Glutamatergic neuron (in vitro differentiated cells): ENCODE data around the gene KLHL8. TPM values are rescaled to one million over a fixed set of nuclear protein-coding genes. Genes with fewer than 3 reads are reported as not detected.

Experiments
- DNase-seq: peaks from one replicate; pipeline ENCODE4 v3.0.0; 2022
- H3K27ac Mint-ChIP-seq: one replicate; pipeline ENCODE4 v1.8.0; 2020; ENCODE audit warnings: mild to moderate bottlenecking, mixed read lengths, inconsistent platforms; ENCODE audit not compliant: unreplicated experiment
- H3K27me3 Mint-ChIP-seq: one replicate; pipeline ENCODE4 v1.8.0; 2020; ENCODE audit warnings: mild to moderate bottlenecking, moderate library complexity, mixed read lengths, inconsistent platforms; ENCODE audit not compliant: unreplicated experiment
- H3K36me3 Mint-ChIP-seq: one replicate; pipeline ENCODE4 v1.8.0; 2020; ENCODE audit warnings: mild to moderate bottlenecking, mixed read lengths, inconsistent platforms; ENCODE audit not compliant: unreplicated experiment
- H3K4me1 Mint-ChIP-seq: one replicate; pipeline ENCODE4 v1.8.0; 2020; ENCODE audit warnings: mild to moderate bottlenecking, low read depth, mixed read lengths, inconsistent platforms; ENCODE audit not compliant: unreplicated experiment
- H3K4me3 Mint-ChIP-seq: one replicate; pipeline ENCODE4 v1.8.0; 2020; ENCODE audit warnings: mild to moderate bottlenecking, mixed read lengths, inconsistent platforms; ENCODE audit not compliant: unreplicated experiment
- H3K9me3 Mint-ChIP-seq: one replicate; pipeline ENCODE4 v1.8.0; 2020; ENCODE audit warnings: mild to moderate bottlenecking, moderate library complexity, mixed read lengths, inconsistent platforms; ENCODE audit not compliant: unreplicated experiment
- CTCF ChIP-seq: fragments of 200-600 bp; sonication (generic); IDR thresholded peaks from one replicate; pipeline ENCODE4 v1.5.0; 2021; ENCODE audit not compliant: partially characterized antibody, unreplicated experiment
- total RNA-seq: library from RNA; stranded (reverse); fragmentation: NEBNext Ultra II Directional; extraction: Animal tissue kit (Norgen Biotek cat#: 25700); gene quantifications from one replicate; pipeline ENCODE4 v1.2.1, GENCODE V29; 2021; ENCODE audit not compliant: unreplicated experiment

The KLHL8 gene
- total RNA-seq, 1 donor from 2014 or later, result 16.6 TPM

- peak overlapping the region; percentile 58 for H3K4me3 Mint-ChIP-seq
- H3K9me3 Mint-ChIP-seq, result peaks cover 2% of the 10 kb centered on the region
- H3K27ac Mint-ChIP-seq, result peak overlapping the region; percentile 5
- TF ChIP-seq CTCF, result no peak
- no peak for DNase-seq
- peaks cover 28% of the 10 kb centered on the region for H3K4me1 Mint-ChIP-seq
- H3K36me3 Mint-ChIP-seq, result no peaks in the 10 kb centered on the region
- no peaks in the 10 kb centered on the region for H3K27me3 Mint-ChIP-seq
Observed at GRCh38 chr4:87120411-87121162, 99.8 kb downstream of the KLHL8 start.

GRCh38 chr4:87120010-87120409 lies 100.4 kb downstream of the KLHL8 start:
- Mint-ChIP-seq H3K4me3 (peak overlapping the region; percentile 58), H3K36me3 (no peaks in the 10 kb centered on the region), H3K9me3 (peaks cover 2% of the 10 kb centered on the region), H3K4me1 (peaks cover 28% of the 10 kb centered on the region), H3K27me3 (no peaks in the 10 kb centered on the region), H3K27ac (no peak overlapping the region)
- DNase-seq, result no peak
- no peak for TF ChIP-seq CTCF

GRCh38 chr4:87118826-87119225 lies 101.6 kb downstream of the KLHL8 start:
- Mint-ChIP-seq H3K27ac (no peak overlapping the region), H3K9me3 (peaks cover 2% of the 10 kb centered on the region), H3K4me1 (peaks cover 28% of the 10 kb centered on the region), H3K36me3 (no peaks in the 10 kb centered on the region), H3K4me3 (no peak overlapping the region), H3K27me3 (peaks cover 2% of the 10 kb centered on the region)
- no peak for TF ChIP-seq CTCF
- DNase-seq, result no peak

- no peak overlapping the region for H3K4me3 Mint-ChIP-seq
- no peak for TF ChIP-seq CTCF
- no peak overlapping the region for H3K27ac Mint-ChIP-seq
- peaks cover 26% of the 10 kb centered on the region for H3K4me1 Mint-ChIP-seq
- no peaks in the 10 kb centered on the region for H3K36me3 Mint-ChIP-seq
- peaks cover 3% of the 10 kb centered on the region for H3K9me3 Mint-ChIP-seq
- no peak for DNase-seq
- H3K27me3 Mint-ChIP-seq, result peaks cover 2% of the 10 kb centered on the region
Observed at GRCh38 chr4:87118421-87118820, 102.0 kb downstream of the KLHL8 start.

- Mint-ChIP-seq H3K36me3 (no peaks in the 10 kb centered on the region), H3K27ac (no peak overlapping the region)
- TF ChIP-seq CTCF, result no peak
Observed at GRCh38 chr4:87117732-87118075, 102.7 kb downstream of the KLHL8 start.

More at GRCh38 chr4:87117732-87118075, 102.7 kb downstream of the KLHL8 start:
- H3K4me1 Mint-ChIP-seq, result peaks cover 25% of the 10 kb centered on the region
- no peak overlapping the region for H3K4me3 Mint-ChIP-seq
- H3K9me3 Mint-ChIP-seq, result peaks cover 4% of the 10 kb centered on the region
- no peak for DNase-seq
- peaks cover 2% of the 10 kb centered on the region for H3K27me3 Mint-ChIP-seq
